GM18508 (cell line): Measurements from ENCODE around the gene ITSN1.
"Not testable (repeated sequence)": the region's sequence is repeated elsewhere in the genome, so short reads cannot be mapped to it uniquely, and the experiment has no call there.

Experiments used
- ATAC-seq: cut with Tn5 transposase; IDR thresholded peaks from one replicate; pipeline ENCODE4 v1.9.1; 2021; ENCODE audit warnings: moderate number of reproducible peaks; ENCODE audit not compliant: insufficient read depth, unreplicated experiment

Gene ITSN1

DNA sequence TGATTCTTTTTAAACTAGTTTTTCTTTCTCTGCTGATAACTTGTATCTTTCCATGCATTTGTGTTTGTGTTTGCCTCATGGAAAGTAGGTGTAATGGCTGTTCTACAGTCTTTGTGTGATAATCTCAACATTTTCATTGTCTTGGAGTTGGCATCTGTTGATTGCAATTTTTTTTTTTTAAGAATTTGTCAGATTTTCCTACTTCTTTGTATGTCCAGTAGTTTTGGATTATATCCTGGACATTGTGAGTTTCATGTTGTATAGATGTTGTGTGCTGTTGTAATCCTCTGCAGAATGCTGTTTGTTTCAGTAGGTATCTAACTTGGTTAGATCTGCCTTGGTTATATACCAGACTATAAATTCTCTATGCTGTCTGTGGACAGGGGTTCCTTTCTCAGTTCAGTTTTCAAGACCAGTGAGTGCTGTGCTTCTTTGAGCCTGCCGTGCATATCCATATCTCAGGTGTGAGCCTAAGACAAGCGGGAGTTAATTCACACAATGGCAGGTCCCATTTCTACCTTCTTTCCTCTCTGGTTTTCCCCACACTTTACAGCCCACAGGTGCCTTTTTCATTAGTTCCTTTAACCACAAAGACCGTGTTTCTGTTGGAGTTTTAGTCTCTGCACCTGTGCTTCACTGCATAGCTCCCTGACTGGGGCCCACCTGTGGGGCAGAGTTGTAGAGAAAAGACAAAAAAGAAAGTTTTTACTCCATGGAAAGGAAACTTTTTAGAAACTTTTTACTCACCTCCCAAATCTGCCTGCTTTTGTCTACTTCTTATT, 69.9 kb downstream of the ITSN1 start:
- no peak for ATAC-seq

DNA sequence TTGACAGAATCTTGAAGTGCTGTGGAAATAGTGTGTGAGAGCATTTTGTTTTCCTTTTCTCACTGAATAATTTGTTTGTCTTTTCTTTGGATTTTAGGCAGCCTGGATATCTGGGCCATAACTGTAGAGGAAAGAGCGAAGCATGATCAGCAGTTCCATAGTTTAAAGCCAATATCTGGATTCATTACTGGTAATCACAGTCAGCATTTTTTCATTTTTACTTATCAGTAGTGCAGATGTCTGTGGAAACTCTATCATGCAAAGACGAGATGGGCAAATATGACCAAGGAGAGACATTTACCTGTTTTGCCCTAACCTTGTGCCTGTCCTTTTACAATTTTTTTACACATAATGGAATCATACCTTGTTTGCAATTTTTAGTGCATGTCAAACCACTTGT, 78.8 kb downstream of the ITSN1 start:
- ATAC-seq: no peak

DNA sequence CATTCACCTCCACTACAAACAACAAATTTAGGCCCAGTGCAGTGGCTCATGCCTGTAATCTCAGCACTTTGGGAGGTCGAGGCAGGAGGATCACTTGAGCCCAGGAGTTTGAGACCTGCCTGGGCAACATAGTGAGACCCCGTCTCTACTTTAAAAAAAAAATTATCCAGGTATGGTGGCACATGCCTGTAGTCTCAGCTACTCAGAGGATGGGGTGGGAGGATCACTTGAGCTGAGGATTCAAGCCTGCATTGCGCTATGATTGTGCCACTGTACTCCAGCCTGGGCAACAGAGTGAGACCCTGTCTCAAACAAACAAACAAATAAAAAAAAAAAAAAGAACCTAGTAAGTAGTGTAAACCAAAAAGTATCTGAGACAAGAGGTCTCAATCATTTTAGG, 86.8 kb downstream of the ITSN1 start:
- not testable (repeated sequence) for ATAC-seq

DNA sequence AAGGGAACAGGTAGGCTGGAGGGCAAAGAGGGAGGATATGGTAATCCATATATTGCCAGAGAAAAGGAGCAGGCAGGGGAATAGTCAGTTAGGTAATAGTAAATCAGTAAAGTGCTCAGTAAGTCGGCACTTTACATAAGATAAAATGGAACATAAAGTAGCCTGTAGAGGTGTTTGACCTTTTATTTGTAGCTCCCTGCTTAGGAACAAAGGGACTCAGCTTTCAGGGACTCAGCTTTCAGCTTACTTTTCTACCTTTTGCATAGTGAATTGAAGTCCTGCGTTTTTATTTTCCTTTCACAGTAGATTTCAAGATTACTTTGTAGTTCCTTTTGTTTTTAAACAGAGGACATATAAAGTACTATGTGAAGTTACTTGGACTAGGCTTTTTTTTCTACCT, 87.3 kb downstream of the ITSN1 start:
- no peak for ATAC-seq

DNA sequence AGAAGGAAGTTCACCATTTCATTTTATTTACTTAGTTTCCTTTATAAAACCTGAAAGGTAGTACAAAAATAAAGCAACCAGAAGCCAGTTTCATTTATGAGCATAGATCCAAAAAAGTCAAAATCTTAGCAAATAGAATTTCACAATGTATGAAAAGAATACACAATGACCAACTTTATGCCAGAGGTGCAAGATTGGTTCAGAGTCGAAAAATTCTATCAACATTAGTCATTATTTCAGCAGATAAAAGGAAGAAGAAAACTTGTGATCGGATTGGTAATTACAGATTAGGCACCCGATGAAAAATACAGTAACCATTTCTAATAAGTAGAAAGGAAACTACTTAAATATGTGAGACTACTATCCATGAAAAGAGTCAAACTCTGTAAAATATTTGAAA, 89.1 kb downstream of the ITSN1 start:
- no peak for ATAC-seq

DNA sequence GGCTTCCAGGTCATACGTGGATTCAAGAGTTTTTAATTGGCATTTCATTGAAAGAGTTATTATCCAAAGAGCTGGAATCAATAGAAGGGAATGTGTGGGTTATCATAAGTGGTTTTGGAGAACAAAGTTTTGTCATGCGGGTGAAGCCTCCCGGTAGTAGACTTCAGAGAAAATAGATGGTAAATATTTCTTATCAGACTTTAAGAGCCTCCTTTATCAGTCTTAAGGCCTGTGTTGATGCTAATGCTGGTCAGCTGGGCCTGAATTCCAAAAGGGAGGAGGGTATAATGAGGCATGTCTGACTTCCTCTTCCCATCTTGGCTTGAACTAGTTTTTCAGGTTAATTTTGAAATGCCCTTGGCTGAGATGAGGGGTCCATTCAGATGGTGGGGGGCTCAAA, 89.7 kb downstream of the ITSN1 start:
- no peak for ATAC-seq

DNA sequence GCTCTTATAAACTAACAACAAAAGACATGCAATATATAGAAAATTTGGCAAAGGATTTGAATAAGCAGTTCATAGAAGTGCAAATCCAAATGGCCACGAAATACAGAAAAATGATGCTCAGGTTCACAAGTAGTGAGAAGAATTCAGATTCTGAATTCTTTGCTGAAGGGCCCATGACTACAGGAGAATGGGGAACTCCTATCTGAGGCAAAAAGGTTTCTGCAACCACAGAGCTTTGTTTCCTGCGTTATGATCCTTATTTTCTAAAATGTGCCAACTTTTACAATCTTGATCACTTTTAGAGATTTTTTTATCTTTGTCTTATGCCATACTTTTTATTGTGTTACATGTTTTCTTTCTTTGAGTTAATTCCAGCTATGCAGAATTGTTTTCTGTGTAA, 91.3 kb downstream of the ITSN1 start:
- no peak for ATAC-seq

DNA sequence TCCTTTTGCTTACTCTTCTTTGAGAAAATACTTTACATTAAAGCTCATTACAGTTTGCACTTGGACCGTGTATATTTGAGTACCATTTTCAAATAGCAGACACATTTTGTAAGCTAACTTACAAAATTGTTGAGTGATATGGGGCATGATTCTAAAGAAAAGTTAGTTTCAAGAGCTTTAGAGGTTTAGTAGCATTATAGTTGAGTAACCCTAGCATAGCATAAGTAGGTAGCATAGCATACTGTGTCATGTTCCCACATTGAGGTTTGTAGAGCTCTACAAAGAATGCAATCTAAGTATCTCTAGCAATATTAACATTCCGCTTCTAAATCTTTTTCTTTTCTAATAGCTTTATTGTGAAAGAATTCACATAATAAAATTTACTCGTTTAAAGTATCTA, 92.0 kb downstream of the ITSN1 start:
- ATAC-seq: no peak

DNA sequence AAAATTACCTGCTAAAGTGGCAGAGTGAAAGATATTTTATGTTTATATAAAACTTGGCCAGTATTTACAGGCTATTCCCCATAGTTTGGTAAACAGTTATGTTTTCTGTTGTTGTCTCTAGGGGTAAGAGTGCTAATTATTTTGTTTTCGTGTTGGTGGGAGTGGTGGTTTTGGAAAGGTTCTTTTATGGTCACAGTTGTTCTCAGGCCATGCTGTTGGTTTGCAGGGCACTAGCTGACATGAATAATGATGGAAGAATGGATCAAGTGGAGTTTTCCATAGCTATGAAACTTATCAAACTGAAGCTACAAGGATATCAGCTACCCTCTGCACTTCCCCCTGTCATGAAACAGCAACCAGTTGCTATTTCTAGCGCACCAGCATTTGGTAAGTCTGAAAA, 92.5 kb downstream of the ITSN1 start:
- ATAC-seq: no peak

DNA sequence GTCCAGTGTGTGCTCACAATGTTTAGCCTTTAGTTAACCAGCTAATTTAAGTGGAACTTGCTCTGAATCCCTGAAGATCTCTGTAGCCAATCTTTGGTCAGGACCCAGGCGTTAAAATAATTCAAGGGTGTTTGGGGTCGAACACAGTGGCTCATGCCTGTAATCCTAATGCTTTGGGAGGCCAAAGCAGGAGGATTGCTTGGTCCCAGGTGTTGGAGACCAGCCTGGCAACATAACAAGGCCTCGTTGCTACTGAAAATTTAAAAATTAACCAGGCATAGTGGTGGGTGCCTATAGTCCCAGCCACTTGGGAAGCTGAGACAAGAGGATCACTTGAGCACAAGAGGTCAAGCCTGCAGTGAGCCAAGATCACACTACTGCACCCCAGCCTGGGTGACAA, 94.3 kb downstream of the ITSN1 start:
- no peak for ATAC-seq

DNA sequence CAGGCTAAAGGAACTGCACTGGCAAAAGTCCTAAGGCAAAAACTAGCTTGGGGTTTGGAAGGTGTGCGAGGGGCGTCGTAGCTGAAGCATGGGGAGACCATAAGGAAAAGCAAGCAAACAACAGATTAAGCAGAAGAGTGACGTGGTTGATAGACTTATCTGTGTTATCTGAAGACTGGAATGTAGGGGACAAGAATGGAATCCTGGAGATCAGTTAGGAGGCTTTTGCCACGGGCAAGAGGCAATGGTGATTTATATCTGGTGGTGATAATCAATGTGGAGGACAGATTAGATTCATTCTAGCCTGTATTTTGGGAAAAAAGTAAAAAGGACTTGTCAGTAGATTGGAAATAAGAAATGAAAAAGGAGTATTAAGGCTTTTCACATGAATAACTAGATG, 97.4 kb downstream of the ITSN1 start:
- ATAC-seq: no peak

DNA sequence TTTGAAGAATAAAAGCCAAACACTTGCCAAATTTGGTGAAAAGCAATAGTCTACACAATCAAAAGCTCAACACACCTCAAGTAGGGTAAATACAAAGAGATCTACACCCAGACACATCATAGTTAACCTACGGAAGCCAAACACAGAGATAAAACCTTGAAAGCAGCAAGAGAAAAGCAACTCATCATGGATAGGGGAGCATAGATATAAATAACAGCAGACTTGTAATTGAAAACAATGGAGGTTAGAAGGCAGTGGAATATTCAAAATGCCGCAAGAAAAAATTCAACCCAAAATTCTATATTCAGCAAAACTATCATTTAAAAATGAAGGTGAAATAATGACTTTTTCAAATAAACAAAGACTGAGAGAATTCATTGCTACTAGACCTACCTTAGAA, 105.1 kb downstream of the ITSN1 start:
- no peak for ATAC-seq

DNA sequence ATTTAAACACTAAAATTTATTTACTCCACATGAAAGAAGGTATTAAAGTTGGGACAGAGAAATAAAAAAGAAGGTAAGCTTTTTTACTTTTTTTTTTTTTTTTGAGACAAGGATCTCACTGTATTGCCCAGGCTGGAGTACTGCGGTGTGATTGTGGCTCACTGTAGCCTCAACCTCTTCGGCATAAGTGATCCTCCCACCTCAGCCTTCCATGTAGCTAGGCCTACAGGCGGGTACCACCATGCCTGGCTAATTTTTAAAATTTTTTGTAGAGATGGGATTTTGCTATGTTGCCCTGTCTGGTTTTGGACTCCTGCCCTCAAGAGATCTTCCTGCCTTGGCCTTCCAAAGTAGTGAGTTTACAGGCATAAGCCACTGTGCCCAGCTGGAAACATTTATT, 106.6 kb downstream of the ITSN1 start:
- ATAC-seq: no peak

DNA sequence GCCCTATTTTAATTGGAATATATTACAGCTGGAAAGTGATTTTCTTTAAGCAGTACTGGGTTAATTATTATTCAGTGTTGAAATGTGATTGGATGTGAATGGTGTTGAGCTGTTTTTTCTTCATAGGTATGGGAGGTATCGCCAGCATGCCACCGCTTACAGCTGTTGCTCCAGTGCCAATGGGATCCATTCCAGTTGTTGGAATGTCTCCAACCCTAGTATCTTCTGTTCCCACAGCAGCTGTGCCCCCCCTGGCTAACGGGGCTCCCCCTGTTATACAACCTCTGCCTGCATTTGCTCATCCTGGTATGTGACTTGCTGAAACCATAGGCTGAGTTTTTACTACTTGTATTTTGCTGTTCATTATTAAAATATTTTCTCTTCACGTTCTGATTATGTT, 107.7 kb downstream of the ITSN1 start:
- no peak for ATAC-seq

DNA sequence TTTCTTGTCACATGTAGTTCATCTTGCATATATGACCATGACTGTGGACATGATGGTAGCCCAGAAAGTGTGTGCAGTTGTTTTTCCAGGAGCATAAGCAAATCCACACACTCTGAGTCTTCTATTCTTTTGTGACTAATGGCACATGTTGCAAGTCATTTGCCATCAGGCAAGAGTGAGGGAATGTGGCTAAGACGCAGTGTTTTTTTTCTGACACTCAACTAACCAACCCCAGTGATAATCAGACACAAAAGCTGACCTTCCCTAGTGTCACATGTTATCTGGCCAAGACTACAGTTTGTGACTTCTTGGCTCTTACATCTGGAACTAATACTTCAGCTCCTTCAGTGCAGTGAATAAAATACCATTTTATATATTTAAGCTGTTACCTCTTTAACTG, 108.8 kb downstream of the ITSN1 start:
- ATAC-seq: no peak

DNA sequence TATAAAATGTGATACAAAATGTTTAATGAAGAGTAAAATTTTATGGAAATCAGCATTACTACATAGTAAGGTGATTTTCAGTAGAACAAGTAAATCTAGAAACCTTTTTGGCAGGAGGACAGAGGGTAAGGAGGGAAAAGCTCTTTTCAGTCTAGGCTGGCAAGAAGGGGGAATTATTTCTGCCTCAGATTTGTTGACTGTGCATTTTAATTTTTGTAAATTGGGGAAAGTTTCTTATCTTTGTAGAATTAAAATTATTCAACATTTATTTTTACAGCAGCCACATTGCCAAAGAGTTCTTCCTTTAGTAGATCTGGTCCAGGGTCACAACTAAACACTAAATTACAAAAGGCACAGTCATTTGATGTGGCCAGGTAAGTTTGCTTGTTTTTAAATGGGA, 109.2 kb downstream of the ITSN1 start:
- no peak for ATAC-seq

DNA sequence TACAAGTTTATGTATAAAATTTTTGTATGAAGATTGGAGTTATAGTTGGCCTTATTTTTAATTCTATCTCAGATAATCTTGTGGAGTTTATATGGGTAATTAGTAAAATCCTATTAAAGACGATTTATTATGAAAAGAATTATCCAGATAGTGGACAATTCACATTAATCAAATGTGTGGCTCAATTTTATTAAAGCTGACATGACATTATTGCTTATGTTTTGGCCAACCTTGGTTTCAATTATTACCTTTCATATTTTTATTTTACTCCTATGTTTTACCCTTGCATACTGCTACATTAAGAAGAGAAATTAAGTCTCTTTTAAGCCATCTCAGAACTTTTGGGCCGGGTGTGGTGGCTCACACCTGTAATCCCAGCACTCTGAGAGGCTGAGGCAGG, 110.0 kb downstream of the ITSN1 start:
- no peak for ATAC-seq

DNA sequence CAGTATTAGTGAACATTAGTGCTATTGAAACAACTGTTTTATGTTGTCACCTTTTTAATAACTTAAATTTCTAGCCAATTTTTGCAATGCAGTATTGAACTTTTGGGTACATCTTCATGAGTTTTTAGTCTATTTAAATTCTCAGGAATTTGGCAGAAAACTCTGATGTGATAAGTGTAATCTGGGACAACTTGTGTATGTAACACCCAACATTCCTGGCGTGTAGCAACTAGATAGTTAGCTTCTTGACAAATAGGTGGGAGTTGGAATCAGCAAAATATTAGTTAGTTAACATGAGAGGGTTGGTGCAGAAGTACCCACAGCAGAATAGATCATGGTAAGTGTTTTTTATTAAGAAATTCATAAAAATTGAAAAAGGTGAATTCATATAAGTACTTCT, 111.6 kb downstream of the ITSN1 start:
- no peak for ATAC-seq

DNA sequence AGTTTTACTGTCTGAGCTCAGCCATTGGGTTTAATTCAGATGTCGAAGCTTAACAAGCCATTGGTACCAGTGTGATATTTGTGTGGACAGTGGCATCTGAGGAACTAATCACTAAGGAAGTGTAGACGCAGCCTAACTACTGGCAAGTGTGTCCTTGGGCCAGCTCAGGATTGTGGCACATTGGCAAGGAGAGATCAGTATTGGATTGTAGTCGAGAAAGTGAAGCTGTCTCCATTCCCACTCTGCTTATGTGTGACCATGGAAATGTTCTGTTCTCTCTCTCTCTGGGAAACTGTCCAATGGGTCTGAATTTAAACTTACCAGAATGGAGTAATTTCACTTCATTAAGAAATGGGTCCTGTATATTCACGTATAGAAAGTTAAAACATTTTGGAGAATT, 112.2 kb downstream of the ITSN1 start:
- no peak for ATAC-seq

DNA sequence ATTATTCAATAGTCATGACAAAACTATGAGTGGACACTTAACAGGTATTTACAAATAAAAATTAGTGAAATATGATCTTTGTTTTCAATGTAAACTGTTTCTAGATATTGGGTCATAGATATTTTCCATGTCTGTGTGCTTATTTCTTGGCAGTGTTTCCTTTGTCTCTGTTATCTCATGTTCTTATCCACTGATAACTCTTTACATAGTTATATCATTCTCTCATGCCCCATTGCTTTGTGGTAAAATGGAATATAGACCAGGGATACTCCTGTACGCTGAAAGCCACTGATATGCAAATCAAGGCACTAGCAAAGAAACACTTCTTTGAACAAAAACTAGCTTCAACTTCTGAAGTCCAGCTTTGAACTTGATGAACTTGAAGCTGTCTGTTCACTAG, 113.1 kb downstream of the ITSN1 start:
- ATAC-seq: no peak

DNA sequence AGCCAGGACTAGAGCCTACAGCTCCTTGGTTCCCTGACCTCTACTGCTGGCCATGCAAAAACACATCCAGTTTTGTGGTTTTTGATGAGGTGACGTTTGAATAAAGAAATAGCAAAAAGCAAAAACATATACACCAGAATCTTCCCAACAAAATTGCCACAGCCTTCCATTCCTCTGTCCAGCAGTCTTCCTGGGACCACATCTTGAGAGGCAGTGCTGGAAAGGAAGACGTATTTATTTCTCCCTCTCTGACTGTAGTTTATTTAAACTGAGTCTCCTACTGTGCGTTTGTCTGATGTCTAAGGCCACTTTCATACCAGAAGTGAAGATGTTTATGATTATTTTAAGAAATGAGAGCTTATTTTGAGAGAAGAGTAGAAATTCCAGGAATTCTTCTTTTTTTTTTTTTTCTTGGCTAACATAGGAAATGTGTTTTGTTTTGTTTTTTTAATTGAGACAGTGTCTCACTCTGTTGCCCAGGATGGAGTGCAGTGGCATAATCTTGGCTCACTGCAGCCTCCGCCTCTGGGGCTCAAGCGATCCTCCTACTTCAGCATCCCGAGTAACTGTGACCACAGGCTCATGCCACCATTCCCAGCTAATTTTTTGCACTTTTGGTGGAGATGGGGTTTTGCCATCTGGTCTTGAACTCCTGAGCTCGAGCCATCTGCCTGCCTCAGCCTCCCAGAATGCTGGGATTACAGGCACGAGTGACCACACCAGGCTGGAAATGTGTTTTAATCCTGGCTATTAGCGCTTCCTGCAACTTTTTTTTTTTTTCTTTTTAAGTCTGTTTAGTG, 118.5 kb downstream of the ITSN1 start:
- ATAC-seq: no peak

DNA sequence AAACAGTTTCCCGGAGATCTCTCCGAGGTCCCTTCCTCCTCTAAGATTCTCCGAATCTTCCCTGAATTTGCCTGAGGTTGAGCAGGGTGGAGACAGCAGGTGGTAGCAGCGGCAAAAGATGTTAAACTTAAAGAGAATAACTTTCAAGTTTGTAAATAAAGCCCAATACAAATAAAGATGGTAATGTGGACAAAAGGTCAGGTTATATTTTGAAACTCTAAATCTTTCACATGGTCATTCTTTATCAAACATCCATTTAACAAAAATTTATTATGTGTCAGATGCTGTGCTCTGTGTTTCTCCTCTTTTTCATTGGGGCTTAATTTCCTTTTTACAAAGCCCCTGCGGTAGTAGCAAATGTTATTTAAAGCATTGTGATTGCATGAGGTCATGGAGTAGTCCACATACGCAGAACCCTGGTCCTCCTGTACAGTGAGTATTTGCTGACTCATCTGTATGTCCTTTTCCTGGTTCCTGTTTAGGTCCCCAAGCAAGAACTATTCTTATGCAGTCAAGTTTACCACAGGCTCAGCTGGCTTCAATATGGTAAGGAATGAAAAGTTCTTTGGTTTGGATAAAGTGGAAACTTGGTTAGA, 119.2 kb downstream of the ITSN1 start:
- ATAC-seq: no peak
